ENCODE results near the gene HEY2.
"Not testable (repeated sequence)": the region's sequence is repeated elsewhere in the genome, so short reads cannot be mapped to it uniquely, and the experiment has no call there.

Gene HEY2

GRCh38 chr6:125749173-125749864 is at the start of gene HEY2:
Gene HEY2 (plus strand): TSS chr6:125749632. CDS start chr6:125749777, 145 bp downstream.
- no peak for FAIRE-seq
- DNase-seq (ENCODE audit: low spot score), result no peak

GRCh38 chr6:125700581-125701353 is 48.7 kb upstream of the HEY2 start:
- FAIRE-seq (no peak), DNase-seq (ENCODE audit: low spot score) (no peak)

- DNase-seq (ENCODE audit: low spot score) (no peak), FAIRE-seq (no peak)
Observed at GRCh38 chr6:125701354-125701668, 48.1 kb upstream of the HEY2 start.

GRCh38 chr6:125703882-125704281 is 45.5 kb upstream of the HEY2 start:
- not testable (repeated sequence) for FAIRE-seq; DNase-seq (ENCODE audit: low spot score)

- DNase-seq (ENCODE audit: low spot score) (no peak), FAIRE-seq (no peak)
Observed at GRCh38 chr6:125707615-125708243, 41.7 kb upstream of the HEY2 start.

GRCh38 chr6:125711013-125711675 is 38.3 kb upstream of the HEY2 start:
- FAIRE-seq, result no peak
- no peak for DNase-seq (ENCODE audit: low spot score)

- DNase-seq (ENCODE audit: low spot score) (no peak), FAIRE-seq (no peak)
Observed at GRCh38 chr6:125714441-125715090, 34.9 kb upstream of the HEY2 start.

GRCh38 chr6:125717120-125717731 is 32.2 kb upstream of the HEY2 start:
- no peak for FAIRE-seq
- DNase-seq (ENCODE audit: low spot score), result no peak

- FAIRE-seq (no peak), DNase-seq (ENCODE audit: low spot score) (no peak)
Observed at GRCh38 chr6:125718109-125718508, 31.3 kb upstream of the HEY2 start.

GRCh38 chr6:125722886-125723285 is 26.5 kb upstream of the HEY2 start:
- FAIRE-seq (no peak), DNase-seq (ENCODE audit: low spot score) (no peak)

- no peak for FAIRE-seq
Observed at GRCh38 chr6:125727216-125727615, 22.2 kb upstream of the HEY2 start.

GRCh38 chr6:125728739-125729138 is 20.7 kb upstream of the HEY2 start:
- FAIRE-seq (no peak), DNase-seq (ENCODE audit: low spot score) (peak; percentile 14)

More at GRCh38 chr6:125727216-125727615, 22.2 kb upstream of the HEY2 start:
- no peak for DNase-seq (ENCODE audit: low spot score)

GRCh38 chr6:125729983-125730382 is 19.4 kb upstream of the HEY2 start:
- FAIRE-seq, result no peak

GRCh38 chr6:125732398-125732797 is 17.0 kb upstream of the HEY2 start:
- no peak for DNase-seq (ENCODE audit: low spot score)
- FAIRE-seq, result no peak

More at GRCh38 chr6:125729983-125730382, 19.4 kb upstream of the HEY2 start:
- DNase-seq (ENCODE audit: low spot score), result no peak

GRCh38 chr6:125733516-125734300 is 15.7 kb upstream of the HEY2 start:
- FAIRE-seq (no peak), DNase-seq (ENCODE audit: low spot score) (no peak)

GRCh38 chr6:125738276-125738675 is 11.2 kb upstream of the HEY2 start:
- no peak for FAIRE-seq
- no peak for DNase-seq (ENCODE audit: low spot score)

- DNase-seq (ENCODE audit: low spot score) (no peak), FAIRE-seq (no peak)
Observed at GRCh38 chr6:125739364-125739763, 10.1 kb upstream of the HEY2 start.

GRCh38 chr6:125741336-125741735 is 8.1 kb upstream of the HEY2 start:
- FAIRE-seq, result no peak
- DNase-seq (ENCODE audit: low spot score), result no peak

GRCh38 chr6:125742024-125742423 is 7.4 kb upstream of the HEY2 start:
- DNase-seq (ENCODE audit: low spot score), result no peak
- no peak for FAIRE-seq

GRCh38 chr6:125742464-125743120 is 6.8 kb upstream of the HEY2 start:
- FAIRE-seq, result no peak

More at GRCh38 chr6:125742464-125743120, 6.8 kb upstream of the HEY2 start:
- DNase-seq (ENCODE audit: low spot score), result no peak
